Stimulated activated naive B cell treated with anti-CD40 and anti-IgM and Interleukin-4, amounts not matched to agents 10 μg/mL and 1 μg/mL and 100 μg/mL, for 72 hours (primary cell): ENCODE data around the gene MBTD1.

ENCODE experiments used
- ATAC-seq, 2 donors: fragments of 150-1000 bp; cut with Tn5 transposase; replicated peaks; 2 replicates each; pipeline ENCODE4 v1.10.0; 2021; ENCODE audit warnings: moderate library complexity in 1 of 2
- DNase-seq: peaks from one replicate; pipeline ENCODE4 v3.0.0; 2021
- H3K27ac Mint-ChIP-seq: one replicate; pipeline ENCODE4 v1.8.0; 2022; ENCODE audit warnings: mild to moderate bottlenecking, mixed read lengths
- H3K27me3 Mint-ChIP-seq, 2 donors: one replicate each; pipeline ENCODE4 v1.8.0; 2022; ENCODE audit warnings: mixed read lengths in 2 of 2
- H3K36me3 Mint-ChIP-seq, 2 donors: one replicate each; pipeline ENCODE4 v1.8.0; 2022; ENCODE audit warnings: mixed read lengths in 2 of 2, mild to moderate bottlenecking in 1 of 2
- H3K4me1 Mint-ChIP-seq, 2 donors: one replicate each; pipeline ENCODE4 v1.8.0; 2022; ENCODE audit warnings: mixed read lengths in 2 of 2, mild to moderate bottlenecking in 1 of 2
- H3K4me3 Mint-ChIP-seq, 2 donors: one replicate each; pipeline ENCODE4 v1.8.0; 2022; ENCODE audit warnings: mild to moderate bottlenecking in 2 of 2, mixed read lengths in 2 of 2, moderate library complexity in 1 of 2
- H3K9me3 Mint-ChIP-seq, 2 donors: one replicate each; pipeline ENCODE4 v1.8.0; 2022; ENCODE audit warnings: mixed read lengths in 2 of 2, mild to moderate bottlenecking in 1 of 2

Gene MBTD1

GRCh38 chr17:51261024-51261963 lies 1.4 kb upstream of the MBTD1 start:
- Mint-ChIP-seq H3K4me3 (peak overlapping the region; percentile 82 to 98), H3K9me3 (no peaks in the 10 kb centered on the region), H3K4me1 (peaks cover 22 to 56% of the 10 kb centered on the region in 2 donors), H3K36me3 (peaks cover 15 to 27% of the 10 kb centered on the region in 2 donors), H3K27ac (peak overlapping the region; percentile 78), H3K27me3 (no peaks in the 10 kb centered on the region)
- ATAC-seq (no peak), DNase-seq (no peak)

DNA sequence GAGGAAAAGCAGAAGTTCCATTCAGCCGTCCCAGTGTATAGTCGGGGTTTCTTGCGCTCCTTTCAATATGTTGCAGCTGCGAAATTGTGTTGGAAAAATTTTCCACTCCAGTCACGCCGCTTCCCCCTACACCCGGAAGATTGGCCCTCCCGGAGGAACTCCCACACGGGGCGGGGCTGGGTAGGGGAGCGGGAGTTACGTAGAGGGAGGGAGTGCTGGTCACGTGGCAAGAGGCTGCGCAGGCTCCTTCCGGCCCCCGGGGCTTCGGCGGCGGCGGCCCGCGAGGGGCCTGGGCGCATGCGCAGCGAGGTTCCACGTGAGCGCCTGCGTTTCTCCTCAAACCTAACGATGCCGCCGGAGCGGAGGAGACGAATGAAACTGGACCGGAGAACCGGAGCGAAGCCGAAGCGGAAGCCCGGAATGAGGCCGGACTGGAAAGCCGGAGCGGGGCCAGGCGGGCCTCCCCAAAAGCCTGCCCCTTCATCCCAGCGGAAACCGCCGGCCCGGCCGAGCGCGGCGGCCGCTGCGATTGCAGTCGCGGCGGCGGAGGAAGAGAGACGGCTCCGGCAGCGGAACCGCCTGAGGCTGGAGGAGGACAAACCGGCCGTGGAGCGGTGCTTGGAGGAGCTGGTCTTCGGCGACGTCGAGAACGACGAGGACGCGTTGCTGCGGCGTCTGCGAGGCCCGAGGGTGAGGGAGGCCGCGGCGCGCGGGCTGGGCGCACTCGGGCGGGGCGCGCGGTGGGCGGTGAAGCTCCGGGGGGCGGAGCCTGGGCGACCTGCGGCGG lies 581 bp upstream of the MBTD1 start, which contains the start of gene UTP18:
TSS of gene UTP18 (plus strand) at position 310 of the 787 bp plus-strand sequence. CDS start at position 349, 39 bp downstream.
- Mint-ChIP-seq H3K4me1 (peaks cover 22 to 57% of the 10 kb centered on the region in 2 donors), H3K4me3 (peak within 1 kb of the TSS; percentile 82 to 98), H3K27ac (peak within 1 kb of the TSS; percentile 99), H3K27me3 (no peaks in the 10 kb centered on the region), H3K36me3 (peaks cover 8 to 26% of the 10 kb centered on the region in 2 donors), H3K9me3 (no peaks in the 10 kb centered on the region)
- ATAC-seq: peak; percentile 79 to 85
- peak; percentile 93 for DNase-seq

- Mint-ChIP-seq H3K27me3 (no peaks in the 10 kb centered on the region), H3K9me3 (no peaks in the 10 kb centered on the region), H3K27ac (peak overlapping the region; percentile 15), H3K4me3 (peak overlapping the region; percentile 82 to 98), H3K36me3 (peaks cover 7 to 29% of the 10 kb centered on the region in 2 donors), H3K4me1 (peaks cover 24 to 62% of the 10 kb centered on the region in 2 donors)
- ATAC-seq: peak; percentile 15 to 18
- DNase-seq: peak; percentile 6
These were observed 889 bp downstream of the MBTD1 start for GRCh38 chr17:51258756-51259563.

GRCh38 chr17:51257150-51258081 lies 2.4 kb downstream of the MBTD1 start:
- DNase-seq (no peak), ATAC-seq (no peak)
- Mint-ChIP-seq H3K4me1 (peaks cover 17 to 52% of the 10 kb centered on the region in 2 donors), H3K4me3 (peak overlapping the region in 1 of 2 donors; percentile 64), H3K36me3 (peaks cover 9 to 27% of the 10 kb centered on the region in 2 donors), H3K27me3 (no peaks in the 10 kb centered on the region), H3K9me3 (no peaks in the 10 kb centered on the region), H3K27ac (no peak overlapping the region)

DNA sequence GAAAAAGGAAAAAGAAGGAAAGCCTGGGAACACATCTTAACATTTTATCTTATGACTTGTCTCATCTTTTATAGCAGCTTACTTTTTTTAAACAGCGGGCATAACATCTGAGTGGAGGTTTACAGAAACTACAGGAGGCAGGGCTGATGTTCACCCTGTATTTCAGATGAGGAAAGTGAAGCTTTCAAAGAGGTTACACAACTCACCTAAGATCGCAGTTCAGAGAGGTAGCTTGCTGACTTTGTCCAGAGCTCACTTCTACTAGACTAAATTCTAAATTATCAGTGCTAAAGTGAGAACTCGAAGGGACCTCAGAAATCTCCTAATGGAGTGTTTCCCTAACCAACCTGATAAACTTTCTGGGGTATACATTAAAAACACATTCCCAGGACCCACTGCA lies 3.7 kb downstream of the MBTD1 start:
- Mint-ChIP-seq H3K27me3 (no peaks in the 10 kb centered on the region), H3K4me1 (peaks cover 14 to 42% of the 10 kb centered on the region in 2 donors), H3K9me3 (no peaks in the 10 kb centered on the region), H3K36me3 (peaks cover 13 to 27% of the 10 kb centered on the region in 2 donors), H3K27ac (no peak overlapping the region), H3K4me3 (no peak overlapping the region)
- DNase-seq (no peak), ATAC-seq (no peak)

GRCh38 chr17:51255673-51256072 lies 4.2 kb downstream of the MBTD1 start:
- no peak overlapping the region for H3K4me3 Mint-ChIP-seq
- H3K9me3 Mint-ChIP-seq: no peaks in the 10 kb centered on the region
- DNase-seq: no peak

GRCh38 chr17:51251010-51251409 lies 8.8 kb downstream of the MBTD1 start:
- Mint-ChIP-seq H3K9me3 (no peaks in the 10 kb centered on the region), H3K27me3 (no peaks in the 10 kb centered on the region), H3K36me3 (peaks cover 26 to 37% of the 10 kb centered on the region in 2 donors), H3K4me1 (peaks cover 8 to 23% of the 10 kb centered on the region in 2 donors), H3K27ac (no peak overlapping the region), H3K4me3 (no peak overlapping the region)
- no peak for ATAC-seq
- no peak for DNase-seq

More at GRCh38 chr17:51255673-51256072, 4.2 kb downstream of the MBTD1 start:
- ATAC-seq: no peak
- peaks cover 16 to 45% of the 10 kb centered on the region in 2 donors for H3K4me1 Mint-ChIP-seq
- H3K27ac Mint-ChIP-seq: no peak overlapping the region
- H3K36me3 Mint-ChIP-seq: peaks cover 17 to 31% of the 10 kb centered on the region in 2 donors
- H3K27me3 Mint-ChIP-seq: no peaks in the 10 kb centered on the region

- Mint-ChIP-seq H3K27me3 (no peaks in the 10 kb centered on the region), H3K4me3 (no peak overlapping the region), H3K9me3 (no peaks in the 10 kb centered on the region), H3K4me1 (peaks cover 8 to 17% of the 10 kb centered on the region in 2 donors), H3K36me3 (peaks cover 26 to 34% of the 10 kb centered on the region in 2 donors), H3K27ac (no peak overlapping the region)
- ATAC-seq (no peak), DNase-seq (no peak)
These were observed 9.5 kb downstream of the MBTD1 start for GRCh38 chr17:51250314-51250840.

GRCh38 chr17:51245535-51245934 lies 14.3 kb downstream of the MBTD1 start:
- peaks cover 17 to 23% of the 10 kb centered on the region in 2 donors for H3K36me3 Mint-ChIP-seq
- no peak overlapping the region for H3K27ac Mint-ChIP-seq
- DNase-seq (no peak), ATAC-seq (no peak)
- H3K4me3 Mint-ChIP-seq: no peak overlapping the region
- H3K4me1 Mint-ChIP-seq: peaks cover 3 to 9% of the 10 kb centered on the region in 2 donors
- H3K27me3 Mint-ChIP-seq: no peaks in the 10 kb centered on the region
- no peaks in the 10 kb centered on the region for H3K9me3 Mint-ChIP-seq

DNA sequence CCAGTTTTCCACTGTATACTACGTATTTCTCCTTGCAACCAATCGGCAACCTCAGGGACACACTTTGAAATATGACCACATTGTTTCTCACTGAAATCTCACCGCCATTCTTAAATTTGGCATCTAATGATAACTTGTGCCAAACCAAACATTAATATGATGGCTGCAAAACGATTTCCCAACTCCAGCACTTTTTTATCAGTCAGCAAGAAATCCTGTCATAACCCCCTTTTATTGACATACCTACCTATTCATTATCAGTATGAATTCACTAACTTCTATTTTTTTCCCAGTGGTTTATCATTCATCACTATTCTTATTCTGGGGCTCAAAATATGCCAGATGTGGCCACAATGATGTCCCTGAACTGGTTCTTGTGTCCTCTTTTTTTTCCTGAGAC lies 15.8 kb downstream of the MBTD1 start:
- no peak overlapping the region for H3K27ac Mint-ChIP-seq
- H3K4me1 Mint-ChIP-seq: peaks cover 11 to 19% of the 10 kb centered on the region in 2 donors
- H3K27me3 Mint-ChIP-seq: no peaks in the 10 kb centered on the region
- no peak for DNase-seq
- H3K36me3 Mint-ChIP-seq: peaks cover 16 to 20% of the 10 kb centered on the region in 2 donors
- H3K9me3 Mint-ChIP-seq: no peaks in the 10 kb centered on the region
- no peak for ATAC-seq
- H3K4me3 Mint-ChIP-seq: no peak overlapping the region

DNA sequence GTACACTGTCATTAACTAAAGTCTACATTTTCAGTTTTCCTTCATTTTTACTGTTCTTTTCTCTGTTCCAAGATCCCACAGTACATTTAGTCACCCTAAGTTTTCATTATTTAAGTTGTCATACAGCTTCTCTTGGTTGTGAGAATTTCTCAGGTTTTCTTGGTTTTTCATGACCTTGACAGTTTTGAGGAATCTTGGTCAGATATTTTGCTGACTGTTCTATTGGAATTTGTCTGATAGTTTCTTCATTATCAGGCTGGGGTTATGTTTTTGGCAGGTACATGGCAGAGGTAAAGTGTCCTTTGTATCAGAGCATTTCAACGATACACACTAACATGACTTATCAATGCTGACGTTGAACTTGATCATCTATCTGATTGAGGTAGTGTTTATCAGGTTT lies 19.6 kb downstream of the MBTD1 start:
- H3K4me1 Mint-ChIP-seq: peaks cover 22 to 43% of the 10 kb centered on the region in 2 donors
- H3K27ac Mint-ChIP-seq: no peak overlapping the region
- H3K9me3 Mint-ChIP-seq: no peaks in the 10 kb centered on the region
- DNase-seq: no peak
- peaks cover 9 to 15% of the 10 kb centered on the region in 2 donors for H3K36me3 Mint-ChIP-seq
- ATAC-seq: no peak
- no peaks in the 10 kb centered on the region for H3K27me3 Mint-ChIP-seq
- no peak overlapping the region for H3K4me3 Mint-ChIP-seq

DNA sequence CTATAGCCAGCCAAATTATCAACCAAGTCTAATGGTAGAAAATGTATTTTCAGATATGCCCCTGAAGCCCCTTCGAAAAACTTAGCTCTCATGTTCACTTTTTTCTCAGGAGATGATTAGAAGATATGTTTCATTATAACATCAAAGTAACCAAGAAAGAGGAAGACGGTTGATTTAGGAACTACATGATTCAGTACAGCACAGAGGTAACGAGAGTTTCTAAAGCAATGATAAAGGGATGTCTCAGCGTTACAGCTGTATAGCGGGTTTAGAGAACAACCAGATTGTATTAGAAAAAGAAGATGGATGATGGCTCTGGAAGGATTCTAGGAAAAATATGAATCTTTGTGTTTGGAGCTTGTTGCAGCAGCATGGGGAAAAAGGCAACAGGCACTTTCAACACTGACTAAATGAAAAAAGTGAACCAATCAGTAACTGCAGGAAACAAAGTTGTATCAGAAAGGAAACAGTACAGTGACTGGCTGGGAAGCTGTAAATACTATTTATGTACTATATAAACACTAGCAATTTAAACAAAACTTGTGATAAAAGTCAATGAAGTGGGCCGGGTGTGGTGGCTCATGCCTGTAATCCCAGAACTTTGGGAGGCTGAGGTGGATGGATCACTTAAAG lies 21.5 kb downstream of the MBTD1 start:
- Mint-ChIP-seq H3K36me3 (peaks cover 4 to 7% of the 10 kb centered on the region in 2 donors), H3K4me3 (peak overlapping the region; percentile 26 to 75), H3K27ac (peak overlapping the region; percentile 86), H3K4me1 (peaks cover 23 to 48% of the 10 kb centered on the region in 2 donors), H3K27me3 (no peaks in the 10 kb centered on the region), H3K9me3 (no peaks in the 10 kb centered on the region)
- DNase-seq: no peak
- peak; percentile 99 for ATAC-seq
